Upper lobe of right lung (tissue), 1 donor: ENCODE results near the gene EVI5. TPM values are rescaled to one million over a fixed set of nuclear protein-coding genes. Genes with fewer than 3 reads are reported as not detected.

Experiments used
- ATAC-seq: fragments of 200-7000 bp; cut with Tn5 transposase; one replicate; pipeline ENCODE4 v1.9.1; 2020; ENCODE audit warnings: mild to moderate bottlenecking, moderate library complexity
- DNase-seq: peaks from one replicate; pipeline ENCODE4 v3.0.0-alpha.2; 2020
- H3K27ac ChIP-seq: fragments of 200-600 bp; one replicate; pipeline ENCODE4 v1.8.0; 2022
- H3K27me3 ChIP-seq: fragments of 200-600 bp; one replicate; pipeline ENCODE4 v1.8.0; 2022; ENCODE audit warnings: mild to moderate bottlenecking
- H3K36me3 ChIP-seq: fragments of 200-600 bp; one replicate; pipeline ENCODE4 v1.8.0; 2022
- H3K4me1 ChIP-seq: fragments of 200-600 bp; one replicate; pipeline ENCODE4 v1.8.0; 2022
- H3K4me3 ChIP-seq: fragments of 200-600 bp; one replicate; pipeline ENCODE4 v1.8.0; 2022; ENCODE audit warnings: mild to moderate bottlenecking
- H3K9me3 ChIP-seq: fragments of 200-600 bp; one replicate; pipeline ENCODE4 v1.8.0; 2022
- CTCF ChIP-seq: fragments of 200-600 bp; IDR thresholded peaks from one replicate; pipeline ENCODE4 v1.8.0; 2022; ENCODE audit warnings: antibody characterized with exemption
- intact Hi-C: fragments of 100-400 bp; cut with DNase I; formaldehyde crosslinking; loops from one replicate; pipeline ENCODE4 v1.11.0; 2022
- total RNA-seq: library from RNA; stranded (reverse); fragmentation: NEBNext Ultra II Directional; extraction: Animal tissue kit (Norgen Biotek cat#: 25700); gene quantifications from one replicate; pipeline ENCODE4 v1.2.1, GENCODE V29; 2021
- donor health status: DM: no; HTN: yes; CAD: no; lungs with severe emphysema.

The EVI5 gene
- total RNA-seq, 1 donor from 2014 or later, result 43.7 TPM

- Histone ChIP-seq H3K27me3 (no peaks in the 10 kb centered on the region), H3K9me3 (no peaks in the 10 kb centered on the region), H3K4me3 (no peak overlapping the region), H3K27ac (peak overlapping the region; percentile 73), H3K36me3 (no peaks in the 10 kb centered on the region), H3K4me1 (peaks cover 7% of the 10 kb centered on the region)
- intact Hi-C loops, result no loop called here
- TF ChIP-seq CTCF, result no peak
- peak; percentile 76 for DNase-seq
- ATAC-seq, result peak; percentile 99
These were observed 19.9 kb upstream of the EVI5 start for GRCh38 chr1:92804721-92805201.

GRCh38 chr1:92803140-92803887 lies 18.4 kb upstream of the EVI5 start:
- DNase-seq (no peak), ATAC-seq (no peak)
- H3K9me3 ChIP-seq, result no peaks in the 10 kb centered on the region
- TF ChIP-seq CTCF, result no peak
- no peak overlapping the region for H3K4me3 ChIP-seq
- intact Hi-C loops, result no loop called here
- H3K4me1 ChIP-seq, result peaks cover 7% of the 10 kb centered on the region
- H3K27me3 ChIP-seq, result no peaks in the 10 kb centered on the region
- H3K36me3 ChIP-seq, result no peaks in the 10 kb centered on the region
- peak overlapping the region; percentile 32 for H3K27ac ChIP-seq

- Histone ChIP-seq H3K4me3 (no peak overlapping the region), H3K27ac (no peak overlapping the region), H3K36me3 (no peaks in the 10 kb centered on the region), H3K9me3 (no peaks in the 10 kb centered on the region), H3K4me1 (no peaks in the 10 kb centered on the region), H3K27me3 (no peaks in the 10 kb centered on the region)
- no peak for TF ChIP-seq CTCF
- DNase-seq (no peak), ATAC-seq (no peak)
- intact Hi-C loops, result no loop called here
These were observed 13.1 kb upstream of the EVI5 start for GRCh38 chr1:92797961-92798360.

GRCh38 chr1:92797297-92797696 lies 12.4 kb upstream of the EVI5 start:
- Histone ChIP-seq H3K27me3 (no peaks in the 10 kb centered on the region), H3K36me3 (no peaks in the 10 kb centered on the region), H3K9me3 (no peaks in the 10 kb centered on the region), H3K27ac (no peak overlapping the region), H3K4me1 (no peaks in the 10 kb centered on the region), H3K4me3 (no peak overlapping the region)
- intact Hi-C loops, result no loop called here
- DNase-seq (no peak), ATAC-seq (no peak)
- TF ChIP-seq CTCF, result no peak

GRCh38 chr1:92795166-92795565 lies 10.3 kb upstream of the EVI5 start:
- ATAC-seq (no peak), DNase-seq (no peak)
- intact Hi-C loops, result no loop called here
- H3K27me3 ChIP-seq, result no peaks in the 10 kb centered on the region
- H3K27ac ChIP-seq, result no peak overlapping the region
- no peak overlapping the region for H3K4me3 ChIP-seq
- no peaks in the 10 kb centered on the region for H3K9me3 ChIP-seq
- no peaks in the 10 kb centered on the region for H3K36me3 ChIP-seq
- no peak for TF ChIP-seq CTCF
- no peaks in the 10 kb centered on the region for H3K4me1 ChIP-seq
